A673 (cell line): ENCODE data around the gene PPP6R2. TPM values are rescaled to one million over a fixed set of nuclear protein-coding genes. Genes with fewer than 3 reads are reported as not detected.
A peak's percentile ranks its signal among the peaks of the same experiment; 100 is the strongest.

Source experiments
- BruUV-seq: library from RNA; stranded (reverse); fragments of 400-500 nt; replicated peaks from 2 replicates; lab custom pipeline; 2021; lab: Mats Ljungman, UMichigan
- CTCF ChIA-PET: fragments of 300-600 bp; sonication (Branson Sonifier 250); formaldehyde crosslinking; loops from one replicate; lab custom pipeline; 2022; ENCODE audit warnings: antibody characterized with exemption; lab: Charles Lee
- POLR2A ChIA-PET: fragments of 300-600 bp; sonication (Branson Sonifier 250); formaldehyde crosslinking; loops from one replicate; lab custom pipeline; 2022; ENCODE audit warnings: antibody characterized with exemption; ENCODE audit not compliant: low non-redundant PET; lab: Charles Lee
- DNase-seq: peaks from one replicate; pipeline ENCODE4 v3.0.0-alpha.2; 2015; ENCODE audit warnings: low spot score
- H3K27ac ChIP-seq: fragments of 200-600 bp; sonication (generic); 2 replicates; pipeline ENCODE4 v1.5.1; 2016; ENCODE audit warnings: mixed run types, low read depth, mild to moderate bottlenecking, mixed read lengths, antibody characterized with exemption, low read length; ENCODE audit not compliant: poor library complexity, severe bottlenecking
- H3K27me3 ChIP-seq: fragments of 200-600 bp; sonication (generic); replicated peaks from 2 replicates; pipeline ENCODE4 v1.6.1; 2017; ENCODE audit warnings: mixed run types, low read depth, mild to moderate bottlenecking, mixed read lengths, antibody characterized with exemption, low read length; ENCODE audit not compliant: insufficient read depth, poor library complexity
- H3K36me3 ChIP-seq: fragments of 200-600 bp; sonication (generic); 2 replicates; pipeline ENCODE4 v1.6.1; 2016; ENCODE audit warnings: mixed run types, mild to moderate bottlenecking, mixed read lengths, antibody characterized with exemption, low read length; ENCODE audit not compliant: insufficient read depth, poor library complexity, severe bottlenecking
- H3K4me1 ChIP-seq: fragments of 200-600 bp; sonication (generic); 2 replicates; pipeline ENCODE4 v1.6.1; 2017; ENCODE audit warnings: mixed run types, mild to moderate bottlenecking, mixed read lengths, antibody characterized with exemption, low read length; ENCODE audit not compliant: insufficient read depth, poor library complexity, severe bottlenecking
- H3K4me3 ChIP-seq: fragments of 200-600 bp; sonication (generic); 2 replicates; pipeline ENCODE4 v1.5.1; 2016; ENCODE audit warnings: low read depth, mixed run types, mild to moderate bottlenecking, mixed read lengths, low read length; ENCODE audit not compliant: poor library complexity, severe bottlenecking
- H3K9me3 ChIP-seq: fragments of 200-600 bp; sonication (generic); 2 replicates; pipeline ENCODE4 v1.6.1; 2016; ENCODE audit warnings: mixed run types, low read depth, mild to moderate bottlenecking, mixed read lengths, antibody characterized with exemption, low read length; ENCODE audit not compliant: poor library complexity, severe bottlenecking
- CTCF ChIP-seq: fragments of 300-800, 200-600 bp; sonication (generic); conservative IDR thresholded peaks from 2 replicates; pipeline ENCODE4 v1.5.1; 2017; ENCODE audit warnings: low read depth, mild to moderate bottlenecking, antibody characterized with exemption, low read length, moderate library complexity, mixed read lengths
- EZH2 ChIP-seq: fragments of 200-600 bp; sonication (generic); IDR thresholded peaks from 2 replicates; pipeline ENCODE4 v1.6.1; 2017; ENCODE audit warnings: borderline replicate concordance, low read depth, mild to moderate bottlenecking, mixed read lengths, antibody characterized with exemption, low read length; ENCODE audit not compliant: poor library complexity, severe bottlenecking
- intact Hi-C: fragments of 100-400 bp; cut with micrococcal nuclease; formaldehyde crosslinking; loops from one replicate; pipeline ENCODE4 v1.10.0; 2022; ENCODE audit not compliant: unreplicated experiment
- total RNA-seq: library from RNA; stranded (reverse); gene quantifications from 2 replicates; pipeline ENCODE4 v1.2.3, GENCODE V29; 2021

The PPP6R2 gene
- total RNA-seq, 1 experiment from 2014 or later = 64.6 TPM

GRCh38 chr22:50468626-50469025 lies 125.5 kb downstream of the PPP6R2 start:
- Histone ChIP-seq H3K36me3 (peaks cover 38% of the 10 kb centered on the region), H3K4me1 (peaks cover 25% of the 10 kb centered on the region), H3K9me3 (no peaks in the 10 kb centered on the region), H3K27ac (no peak overlapping the region), H3K4me3 (no peak overlapping the region), H3K27me3 (no peaks in the 10 kb centered on the region)
- ChIA-PET POLR2A (no interaction called here), CTCF (no interaction called here)
- intact Hi-C loops = no loop called here
- DNase-seq = no peak
- no TSS peak for BruUV-seq
- TF ChIP-seq CTCF = no peak
- no peak for TF ChIP-seq EZH2

DNA sequence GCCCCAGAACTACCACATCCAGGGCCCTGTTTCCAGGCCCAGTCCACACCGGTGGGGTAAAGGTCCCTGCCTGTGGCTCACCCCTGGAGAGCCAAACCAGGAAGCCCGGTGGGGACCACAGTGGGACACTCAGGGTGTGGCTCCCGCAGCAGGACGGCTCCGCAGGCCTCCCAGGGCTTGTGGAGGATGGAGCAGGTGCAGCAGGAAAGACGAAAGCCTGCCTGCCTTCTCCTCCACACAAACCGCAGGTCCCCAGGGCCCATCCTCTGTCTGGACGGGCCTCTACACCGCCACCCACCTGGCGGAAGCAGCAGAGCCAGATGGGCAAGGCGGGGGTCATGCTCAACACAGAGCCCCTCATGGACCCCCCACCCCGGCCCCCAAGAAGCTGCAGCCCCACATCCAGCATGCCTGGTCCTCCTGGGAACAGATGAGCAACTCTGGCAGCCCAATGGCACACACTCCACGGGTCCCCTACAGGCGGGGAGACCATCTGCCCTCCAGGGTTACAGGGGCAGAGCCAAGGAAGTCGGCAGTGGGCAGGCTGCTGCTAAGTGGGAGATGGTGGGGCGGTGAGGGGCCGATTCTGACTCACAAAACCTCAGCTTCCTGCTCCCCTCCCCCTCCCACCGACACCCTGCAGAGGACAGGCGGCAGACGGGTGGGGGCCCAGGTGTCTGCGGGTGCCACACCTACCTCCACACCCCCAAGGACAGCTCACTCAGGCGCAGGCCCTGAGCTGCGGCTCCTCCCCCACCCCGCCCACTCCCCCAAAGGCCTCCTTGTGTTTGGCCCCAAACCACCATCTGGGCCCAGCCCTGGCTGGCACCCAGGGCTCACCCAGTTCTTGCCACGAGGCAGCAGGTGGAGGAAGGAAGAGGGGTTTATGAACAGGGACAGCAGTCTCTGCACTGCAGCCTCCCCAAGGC lies 126.5 kb downstream of the PPP6R2 start:
- Histone ChIP-seq H3K4me1 (peaks cover 29% of the 10 kb centered on the region), H3K27ac (peak overlapping the region; percentile 42), H3K36me3 (peaks cover 28% of the 10 kb centered on the region), H3K4me3 (no peak overlapping the region), H3K27me3 (no peaks in the 10 kb centered on the region), H3K9me3 (no peaks in the 10 kb centered on the region)
- intact Hi-C loops = no loop called here
- BruUV-seq = no TSS peak
- DNase-seq = peak; percentile 51
- ChIA-PET POLR2A (no interaction called here), CTCF (no interaction called here)
- no peak for TF ChIP-seq CTCF
- no peak for TF ChIP-seq EZH2

- BruUV-seq = no TSS peak
- intact Hi-C loops = no loop called here
- CTCF ChIA-PET = no interaction called here
Measured at GRCh38 chr22:50470491-50470890, 127.4 kb downstream of the PPP6R2 start.

More at GRCh38 chr22:50470491-50470890, 127.4 kb downstream of the PPP6R2 start:
- no peak for DNase-seq
- POLR2A ChIA-PET = no interaction called here
- Histone ChIP-seq H3K27ac (peak overlapping the region; percentile 42), H3K4me3 (no peak overlapping the region), H3K9me3 (no peaks in the 10 kb centered on the region), H3K27me3 (no peaks in the 10 kb centered on the region), H3K36me3 (peaks cover 20% of the 10 kb centered on the region), H3K4me1 (peaks cover 31% of the 10 kb centered on the region)
- TF ChIP-seq CTCF (no peak), EZH2 (no peak)
